GM12801 (cell line): ENCODE results near the gene DCST1.

Experiments
- TF ChIP-seq, protein P1 (sequence below): IDR thresholded peaks from one replicate; pipeline ENCODE4 v1.5.1; 2011; ENCODE audit warnings: control low read depth; ENCODE audit not compliant: insufficient read length; ENCODE audit errors: extremely low read depth

DCST1 gene

DNA sequence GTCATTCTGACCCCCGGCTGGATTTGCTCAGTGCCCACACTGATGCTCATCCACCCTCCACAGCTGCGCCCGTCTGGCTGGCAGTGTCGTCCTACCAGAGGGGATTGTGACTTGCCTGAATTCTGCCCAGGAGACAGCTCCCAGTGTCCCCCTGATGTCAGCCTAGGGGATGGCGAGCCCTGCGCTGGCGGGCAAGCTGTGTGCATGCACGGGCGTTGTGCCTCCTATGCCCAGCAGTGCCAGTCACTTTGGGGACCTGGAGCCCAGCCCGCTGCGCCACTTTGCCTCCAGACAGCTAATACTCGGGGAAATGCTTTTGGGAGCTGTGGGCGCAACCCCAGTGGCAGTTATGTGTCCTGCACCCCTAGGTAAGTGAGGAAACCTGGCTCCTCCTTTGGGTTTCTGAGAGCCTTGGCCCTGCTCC lies 24.2 kb downstream of the DCST1 start:
- TF ChIP-seq, protein P1, sequence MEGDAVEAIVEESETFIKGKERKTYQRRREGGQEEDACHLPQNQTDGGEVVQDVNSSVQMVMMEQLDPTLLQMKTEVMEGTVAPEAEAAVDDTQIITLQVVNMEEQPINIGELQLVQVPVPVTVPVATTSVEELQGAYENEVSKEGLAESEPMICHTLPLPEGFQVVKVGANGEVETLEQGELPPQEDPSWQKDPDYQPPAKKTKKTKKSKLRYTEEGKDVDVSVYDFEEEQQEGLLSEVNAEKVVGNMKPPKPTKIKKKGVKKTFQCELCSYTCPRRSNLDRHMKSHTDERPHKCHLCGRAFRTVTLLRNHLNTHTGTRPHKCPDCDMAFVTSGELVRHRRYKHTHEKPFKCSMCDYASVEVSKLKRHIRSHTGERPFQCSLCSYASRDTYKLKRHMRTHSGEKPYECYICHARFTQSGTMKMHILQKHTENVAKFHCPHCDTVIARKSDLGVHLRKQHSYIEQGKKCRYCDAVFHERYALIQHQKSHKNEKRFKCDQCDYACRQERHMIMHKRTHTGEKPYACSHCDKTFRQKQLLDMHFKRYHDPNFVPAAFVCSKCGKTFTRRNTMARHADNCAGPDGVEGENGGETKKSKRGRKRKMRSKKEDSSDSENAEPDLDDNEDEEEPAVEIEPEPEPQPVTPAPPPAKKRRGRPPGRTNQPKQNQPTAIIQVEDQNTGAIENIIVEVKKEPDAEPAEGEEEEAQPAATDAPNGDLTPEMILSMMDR, result no peak

DNA sequence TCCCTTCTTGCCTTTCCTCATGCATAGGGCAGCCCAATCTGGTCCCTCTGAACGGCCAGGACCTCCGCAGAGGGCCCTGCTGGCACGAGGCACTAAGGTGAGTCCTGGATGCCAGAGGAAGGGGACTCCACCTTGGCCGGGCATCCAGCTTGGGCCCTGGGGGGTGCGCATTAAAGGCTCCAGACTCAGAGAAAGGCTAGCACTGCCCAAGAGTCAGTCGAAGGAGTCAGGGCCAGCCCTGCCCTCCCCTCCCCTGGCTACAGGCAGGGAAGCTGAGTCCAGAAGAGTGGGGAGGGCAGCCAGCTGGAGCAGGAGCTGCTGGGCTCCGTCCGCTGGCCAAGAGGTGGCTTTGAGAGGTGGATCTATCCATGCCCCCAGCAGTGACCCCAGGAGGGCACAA lies 27.1 kb downstream of the DCST1 start:
- TF ChIP-seq, protein P1, result no peak

DNA sequence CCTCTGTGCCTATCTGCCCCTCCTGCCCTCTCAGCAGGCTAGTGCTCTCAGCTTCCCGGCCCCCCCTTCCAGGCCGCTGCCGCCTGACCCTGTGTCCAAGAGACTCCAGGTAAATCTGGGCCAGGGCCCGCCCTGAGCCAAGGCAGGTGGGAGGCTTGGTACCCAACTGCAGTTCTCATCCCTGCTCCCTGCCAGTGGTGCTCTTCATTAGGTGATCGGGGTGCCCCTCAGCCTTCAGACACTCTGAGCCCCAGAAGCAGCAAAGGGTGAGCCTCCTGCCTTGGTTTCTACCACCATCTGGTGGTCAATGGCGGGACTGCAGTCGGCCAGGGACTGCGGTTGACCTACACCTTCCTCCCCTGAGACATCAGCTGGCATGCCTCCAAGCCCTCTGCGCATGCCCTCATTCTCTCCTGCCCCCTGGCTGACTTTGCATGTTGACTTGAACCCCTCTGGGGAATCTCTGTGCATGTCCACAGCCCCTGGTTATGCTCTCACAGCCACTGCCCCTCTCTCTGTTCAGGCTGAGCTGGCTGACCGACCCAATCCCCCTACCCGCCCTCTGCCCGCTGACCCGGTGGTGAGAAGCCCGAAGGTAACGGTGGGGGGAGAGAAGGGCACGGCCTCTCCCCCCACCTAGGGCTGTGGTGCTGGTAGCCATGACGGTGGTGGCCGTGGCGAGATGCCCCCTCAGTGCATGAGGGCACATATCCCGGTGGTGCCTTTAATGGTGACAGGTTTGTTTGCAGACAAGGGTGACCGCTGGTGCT lies 27.9 kb downstream of the DCST1 start:
- TF ChIP-seq, protein P1, result peak; percentile 85

DNA sequence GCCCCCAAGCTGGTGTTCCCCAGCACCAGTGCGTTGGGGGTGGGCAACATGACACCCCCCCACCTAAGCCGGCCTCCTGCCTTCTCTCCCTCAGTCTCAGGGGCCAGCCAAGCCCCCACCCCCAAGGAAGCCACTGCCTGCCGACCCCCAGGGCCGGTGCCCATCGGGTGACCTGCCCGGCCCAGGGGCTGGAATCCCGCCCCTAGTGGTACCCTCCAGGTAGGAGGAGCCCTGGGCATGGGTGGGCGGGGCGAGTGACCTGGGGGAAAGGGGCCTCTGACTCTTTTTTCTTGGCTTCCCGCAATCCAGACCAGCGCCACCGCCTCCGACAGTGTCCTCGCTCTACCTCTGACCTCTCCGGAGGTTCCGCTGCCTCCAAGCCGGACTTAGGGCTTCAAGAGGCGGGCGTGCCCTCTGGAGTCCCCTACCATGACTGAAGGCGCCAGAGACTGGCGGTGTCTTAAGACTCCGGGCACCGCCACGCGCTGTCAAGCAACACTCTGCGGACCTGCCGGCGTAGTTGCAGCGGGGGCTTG lies 28.6 kb downstream of the DCST1 start:
- TF ChIP-seq, protein P1, result no peak

DNA sequence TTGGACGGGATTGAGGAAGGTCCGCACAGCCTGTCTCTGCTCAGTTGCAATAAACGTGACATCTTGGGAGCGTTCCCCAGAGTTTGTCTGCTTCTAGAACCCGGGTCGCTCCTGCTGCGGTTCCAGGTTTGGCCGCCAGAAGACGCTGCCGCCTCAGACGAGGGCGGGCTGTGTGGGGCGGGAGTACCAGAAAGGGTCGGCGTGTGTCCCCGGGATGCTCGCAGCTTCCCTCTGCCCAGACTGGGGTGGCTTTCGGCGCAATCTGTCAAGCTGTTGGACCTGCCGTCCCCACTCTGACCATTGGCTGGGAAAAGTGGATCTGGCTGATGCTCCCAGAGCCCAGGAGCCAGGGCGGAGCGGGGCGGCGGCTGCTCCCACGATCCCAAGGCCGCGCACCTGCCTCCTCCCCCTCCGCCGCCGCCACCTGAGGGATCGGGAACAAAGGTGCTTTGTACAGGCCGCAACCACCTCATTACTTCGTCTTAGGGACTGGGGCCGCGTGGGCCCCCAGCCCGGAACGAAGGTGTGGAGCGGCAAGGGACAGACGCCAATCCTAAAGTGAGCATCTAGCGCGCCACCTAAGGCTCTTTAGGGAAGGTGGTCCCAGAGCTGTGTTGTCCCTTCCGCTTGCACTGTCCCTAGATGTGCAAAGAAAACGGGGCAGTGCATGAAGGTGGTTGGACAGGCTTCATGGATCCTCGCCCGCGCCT lies 29.2 kb downstream of the DCST1 start:
- TF ChIP-seq, protein P1, result peak; percentile 83

DNA sequence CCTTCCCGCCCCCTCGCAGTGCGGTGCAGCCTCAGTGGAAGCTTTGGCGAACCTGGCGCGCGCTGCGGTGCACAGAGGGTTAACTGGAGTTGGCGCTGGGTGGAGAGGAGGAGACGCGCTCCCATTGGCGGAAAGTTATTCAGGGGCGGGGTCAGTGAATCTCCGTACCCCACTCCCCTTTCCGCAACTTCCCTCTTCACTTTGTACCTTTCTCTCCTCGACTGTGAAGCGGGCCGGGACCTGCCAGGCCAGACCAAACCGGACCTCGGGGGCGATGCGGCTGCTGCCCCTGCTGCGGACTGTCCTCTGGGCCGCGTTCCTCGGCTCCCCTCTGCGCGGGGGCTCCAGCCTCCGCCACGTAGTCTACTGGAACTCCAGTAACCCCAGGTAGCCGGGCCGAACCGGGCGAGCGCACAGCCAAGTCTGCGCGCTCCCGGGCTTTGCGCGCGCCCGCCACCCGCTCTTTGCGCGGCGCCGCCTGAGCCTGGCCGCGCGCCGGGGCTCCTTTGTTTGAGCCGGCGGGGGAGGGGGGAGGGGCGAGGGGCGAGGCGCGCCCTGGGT lies 30.0 kb downstream of the DCST1 start, which contains the start of gene EFNA4:
TSS of gene EFNA4 (plus strand) at position 191 of the 561 bp plus-strand sequence. CDS start at position 275, 84 bp downstream.
- TF ChIP-seq, protein P1, result no peak

DNA sequence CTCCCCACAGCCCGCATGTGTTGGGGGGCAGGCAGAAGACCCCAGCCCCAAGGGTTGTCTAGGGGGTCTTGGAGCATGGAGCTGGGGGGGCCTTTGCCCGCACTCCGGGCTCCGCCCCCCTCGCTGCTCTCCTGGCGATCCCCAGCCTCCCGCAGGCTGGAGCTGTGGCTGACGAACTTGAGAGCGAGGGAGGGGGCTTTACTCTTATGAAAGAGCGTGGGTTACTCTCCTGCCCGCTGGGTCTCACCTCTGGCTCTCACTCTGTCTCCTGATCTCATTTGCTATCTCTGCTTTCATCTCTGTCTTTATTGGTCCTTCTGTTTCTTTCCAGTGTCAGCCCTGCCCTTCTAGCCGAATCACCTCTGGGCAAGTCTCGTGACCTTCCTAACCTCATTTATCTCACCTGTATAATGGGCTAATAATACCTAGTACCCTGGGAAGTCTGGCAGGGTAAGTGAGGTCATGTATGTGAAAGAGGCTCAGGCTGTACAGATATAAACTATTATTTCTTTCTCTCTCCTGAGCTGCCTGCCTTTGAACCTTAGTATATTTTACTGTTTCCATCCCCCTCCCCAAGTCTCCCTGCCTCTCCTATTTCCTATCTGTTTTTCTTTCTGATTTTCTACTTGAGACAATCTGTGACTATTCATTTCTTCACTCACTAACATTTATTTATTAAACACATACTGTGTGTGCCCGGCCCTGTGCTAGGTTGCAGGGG lies 30.6 kb downstream of the DCST1 start:
- TF ChIP-seq, protein P1, result no peak
